ENCODE results near the gene TM4SF1.

DNA sequence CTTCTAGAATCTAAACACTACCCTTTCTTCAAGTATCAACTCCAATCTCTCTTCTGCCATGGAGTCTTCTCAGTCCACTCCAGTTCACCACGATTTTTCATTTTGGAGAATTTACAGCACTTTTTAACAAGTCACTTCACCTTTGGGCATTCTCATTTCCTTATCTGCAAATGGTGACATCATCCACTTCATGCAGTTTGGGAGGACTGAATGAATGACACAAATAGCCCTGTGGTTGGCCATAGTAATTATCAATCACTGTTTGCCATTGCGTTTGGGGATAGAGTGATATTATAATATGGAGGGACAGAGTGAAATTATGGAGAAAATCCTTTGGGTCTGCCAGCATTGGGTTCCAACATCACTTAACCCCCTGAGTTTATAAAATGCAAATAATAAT lies 38.0 kb upstream of the TM4SF1 start:
- TF ChIP-seq, protein P1, sequence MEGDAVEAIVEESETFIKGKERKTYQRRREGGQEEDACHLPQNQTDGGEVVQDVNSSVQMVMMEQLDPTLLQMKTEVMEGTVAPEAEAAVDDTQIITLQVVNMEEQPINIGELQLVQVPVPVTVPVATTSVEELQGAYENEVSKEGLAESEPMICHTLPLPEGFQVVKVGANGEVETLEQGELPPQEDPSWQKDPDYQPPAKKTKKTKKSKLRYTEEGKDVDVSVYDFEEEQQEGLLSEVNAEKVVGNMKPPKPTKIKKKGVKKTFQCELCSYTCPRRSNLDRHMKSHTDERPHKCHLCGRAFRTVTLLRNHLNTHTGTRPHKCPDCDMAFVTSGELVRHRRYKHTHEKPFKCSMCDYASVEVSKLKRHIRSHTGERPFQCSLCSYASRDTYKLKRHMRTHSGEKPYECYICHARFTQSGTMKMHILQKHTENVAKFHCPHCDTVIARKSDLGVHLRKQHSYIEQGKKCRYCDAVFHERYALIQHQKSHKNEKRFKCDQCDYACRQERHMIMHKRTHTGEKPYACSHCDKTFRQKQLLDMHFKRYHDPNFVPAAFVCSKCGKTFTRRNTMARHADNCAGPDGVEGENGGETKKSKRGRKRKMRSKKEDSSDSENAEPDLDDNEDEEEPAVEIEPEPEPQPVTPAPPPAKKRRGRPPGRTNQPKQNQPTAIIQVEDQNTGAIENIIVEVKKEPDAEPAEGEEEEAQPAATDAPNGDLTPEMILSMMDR (IDR thresholded peaks at IDR 0.05; ENCODE audit: poor library complexity, severe bottlenecking): no peak
- TF ChIP-seq POLR2AphosphoS5 (IDR thresholded peaks at IDR 0.05) (no peak), EZH2 (IDR thresholded peaks at IDR 0.05; ENCODE audit: borderline replicate concordance, insufficient read depth, low read length, poor library complexity, severe bottlenecking) (no peak), RAD21 (conservative IDR thresholded peaks at IDR 0.05) (no peak), EP300 (conservative IDR thresholded peaks at IDR 0.05; ENCODE audit: poor library complexity, severe bottlenecking) (no peak), TAF1 (IDR thresholded peaks at IDR 0.05; ENCODE audit: low read depth) (no peak)
- TF ChIP-seq, protein P2, sequence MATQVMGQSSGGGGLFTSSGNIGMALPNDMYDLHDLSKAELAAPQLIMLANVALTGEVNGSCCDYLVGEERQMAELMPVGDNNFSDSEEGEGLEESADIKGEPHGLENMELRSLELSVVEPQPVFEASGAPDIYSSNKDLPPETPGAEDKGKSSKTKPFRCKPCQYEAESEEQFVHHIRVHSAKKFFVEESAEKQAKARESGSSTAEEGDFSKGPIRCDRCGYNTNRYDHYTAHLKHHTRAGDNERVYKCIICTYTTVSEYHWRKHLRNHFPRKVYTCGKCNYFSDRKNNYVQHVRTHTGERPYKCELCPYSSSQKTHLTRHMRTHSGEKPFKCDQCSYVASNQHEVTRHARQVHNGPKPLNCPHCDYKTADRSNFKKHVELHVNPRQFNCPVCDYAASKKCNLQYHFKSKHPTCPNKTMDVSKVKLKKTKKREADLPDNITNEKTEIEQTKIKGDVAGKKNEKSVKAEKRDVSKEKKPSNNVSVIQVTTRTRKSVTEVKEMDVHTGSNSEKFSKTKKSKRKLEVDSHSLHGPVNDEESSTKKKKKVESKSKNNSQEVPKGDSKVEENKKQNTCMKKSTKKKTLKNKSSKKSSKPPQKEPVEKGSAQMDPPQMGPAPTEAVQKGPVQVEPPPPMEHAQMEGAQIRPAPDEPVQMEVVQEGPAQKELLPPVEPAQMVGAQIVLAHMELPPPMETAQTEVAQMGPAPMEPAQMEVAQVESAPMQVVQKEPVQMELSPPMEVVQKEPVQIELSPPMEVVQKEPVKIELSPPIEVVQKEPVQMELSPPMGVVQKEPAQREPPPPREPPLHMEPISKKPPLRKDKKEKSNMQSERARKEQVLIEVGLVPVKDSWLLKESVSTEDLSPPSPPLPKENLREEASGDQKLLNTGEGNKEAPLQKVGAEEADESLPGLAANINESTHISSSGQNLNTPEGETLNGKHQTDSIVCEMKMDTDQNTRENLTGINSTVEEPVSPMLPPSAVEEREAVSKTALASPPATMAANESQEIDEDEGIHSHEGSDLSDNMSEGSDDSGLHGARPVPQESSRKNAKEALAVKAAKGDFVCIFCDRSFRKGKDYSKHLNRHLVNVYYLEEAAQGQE (IDR thresholded peaks at IDR 0.05; ENCODE audit: borderline replicate concordance): no peak

All from neural cell (in vitro differentiated cells).